Measurements from ENCODE around the gene NFX1. TPM values are rescaled to one million over a fixed set of nuclear protein-coding genes. Genes with fewer than 3 reads are reported as not detected.

Gene NFX1
- total and polyA plus RNA-seq, 9 donors: 21.9 to 28.9 (median 24.7) TPM

- Histone ChIP-seq H3K4me1 (ENCODE audit: control insufficient read depth, insufficient read depth, low read length) (peaks cover 16% of the 10 kb centered on the region), H3K27ac (ENCODE audit: low read length) (peak overlapping the region; percentile 95), H3K4me3 (ENCODE audit: low read length) (no peak overlapping the region), H3K27me3 (ENCODE audit: control insufficient read depth, insufficient read depth, low read length) (no peaks in the 10 kb centered on the region), H3K36me3 (ENCODE audit: control insufficient read depth, insufficient read depth, low read length) (peaks cover 12% of the 10 kb centered on the region), H3K9me3 (replicated peaks; ENCODE audit: control insufficient read depth, low read depth, low read length) (no peaks in the 10 kb centered on the region)
- peak; percentile 27 for DNase-seq
- WGBS (ENCODE audit: insufficient coverage): no CpG with 5 or more reads among the region's 14 CpGs
These were observed 1.4 kb upstream of the NFX1 start for GRCh38 chr9:33288828-33289483.

DNA sequence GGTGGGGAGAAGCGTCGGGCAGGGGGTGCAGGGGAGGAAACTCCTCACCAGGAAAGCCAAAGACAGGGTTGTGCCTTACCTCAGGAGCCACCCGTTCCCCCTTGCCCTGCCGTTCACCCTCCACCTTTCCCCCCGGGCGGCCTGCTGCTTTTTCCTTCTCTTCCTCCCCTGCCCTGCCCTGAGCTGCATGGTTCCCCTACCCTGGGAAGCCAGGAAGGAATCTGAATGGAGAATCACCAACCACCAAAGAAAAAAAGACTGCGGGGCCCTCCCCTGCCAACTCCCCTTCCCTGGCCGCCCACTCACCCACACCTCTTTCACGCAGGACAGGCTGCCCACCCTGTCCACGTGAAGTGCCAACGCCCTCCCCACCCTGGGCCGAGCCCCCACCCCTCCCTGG is 820 bp upstream of the NFX1 start:
- 27% methylated on average over 3 of the region's 12 CpGs for WGBS (ENCODE audit: insufficient coverage)
- peaks cover 16% of the 10 kb centered on the region for H3K4me1 ChIP-seq (ENCODE audit: control insufficient read depth, insufficient read depth, low read length)

GRCh38 chr9:33289936-33290246 is 425 bp upstream of the NFX1 start:
- Histone ChIP-seq H3K36me3 (ENCODE audit: control insufficient read depth, insufficient read depth, low read length) (peaks cover 17% of the 10 kb centered on the region), H3K4me3 (ENCODE audit: low read length) (peak overlapping the region; percentile 85), H3K4me1 (ENCODE audit: control insufficient read depth, insufficient read depth, low read length) (peaks cover 16% of the 10 kb centered on the region), H3K27me3 (ENCODE audit: control insufficient read depth, insufficient read depth, low read length) (no peaks in the 10 kb centered on the region), H3K27ac (ENCODE audit: low read length) (peak overlapping the region; percentile 95), H3K9me3 (replicated peaks; ENCODE audit: control insufficient read depth, low read depth, low read length) (no peaks in the 10 kb centered on the region)
- 0% methylated on average over 13 of the region's 14 CpGs for WGBS (ENCODE audit: insufficient coverage)
- no peak for DNase-seq

More for the DNA sequence above, 820 bp upstream of the NFX1 start:
- H3K36me3 ChIP-seq (ENCODE audit: control insufficient read depth, insufficient read depth, low read length): peaks cover 14% of the 10 kb centered on the region
- peak overlapping the region; percentile 95 for H3K27ac ChIP-seq (ENCODE audit: low read length)
- no peaks in the 10 kb centered on the region for H3K9me3 ChIP-seq (replicated peaks; ENCODE audit: control insufficient read depth, low read depth, low read length)
- no peaks in the 10 kb centered on the region for H3K27me3 ChIP-seq (ENCODE audit: control insufficient read depth, insufficient read depth, low read length)
- peak overlapping the region; percentile 85 for H3K4me3 ChIP-seq (ENCODE audit: low read length)
- DNase-seq: peak; percentile 38

- no peak for DNase-seq
- 0% methylated on average over 3 of the region's 7 CpGs for WGBS (ENCODE audit: insufficient coverage)
- H3K9me3 ChIP-seq (replicated peaks; ENCODE audit: control insufficient read depth, low read depth, low read length): no peaks in the 10 kb centered on the region
- H3K27ac ChIP-seq (ENCODE audit: low read length): peak overlapping the region; percentile 95
- H3K4me3 ChIP-seq (ENCODE audit: low read length): peak overlapping the region; percentile 85
- peaks cover 16% of the 10 kb centered on the region for H3K4me1 ChIP-seq (ENCODE audit: control insufficient read depth, insufficient read depth, low read length)
- H3K27me3 ChIP-seq (ENCODE audit: control insufficient read depth, insufficient read depth, low read length): no peaks in the 10 kb centered on the region
- H3K36me3 ChIP-seq (ENCODE audit: control insufficient read depth, insufficient read depth, low read length): peaks cover 28% of the 10 kb centered on the region
These were observed 698 bp downstream of the NFX1 start for GRCh38 chr9:33291031-33291397.

GRCh38 chr9:33291901-33292300 is 1.6 kb downstream of the NFX1 start:
- Histone ChIP-seq H3K36me3 (ENCODE audit: control insufficient read depth, insufficient read depth, low read length) (peaks cover 36% of the 10 kb centered on the region), H3K27ac (ENCODE audit: low read length) (no peak overlapping the region)

DNA sequence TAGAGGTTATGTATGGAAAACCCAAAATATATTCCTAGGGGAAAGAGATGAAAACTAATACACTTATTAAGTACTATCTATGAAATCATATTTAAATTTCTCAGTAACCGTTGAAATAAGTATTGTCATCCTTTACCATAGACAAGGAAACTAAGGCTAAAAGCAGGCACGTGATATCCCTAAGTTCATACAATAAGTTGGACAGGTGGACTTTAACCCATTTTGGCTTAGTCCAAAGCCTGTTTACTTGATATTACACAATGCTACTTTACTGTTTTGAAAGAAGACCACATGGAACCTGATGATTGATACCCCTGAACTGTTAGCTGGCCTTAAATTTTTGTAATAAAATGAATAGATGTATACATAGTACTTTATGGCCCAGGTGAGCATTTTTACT is 3.5 kb downstream of the NFX1 start:
- no CpG with 5 or more reads among the region's 2 CpGs for WGBS (ENCODE audit: insufficient coverage)
- Histone ChIP-seq H3K27ac (ENCODE audit: low read length) (no peak overlapping the region), H3K4me1 (ENCODE audit: control insufficient read depth, insufficient read depth, low read length) (peaks cover 12% of the 10 kb centered on the region), H3K9me3 (replicated peaks; ENCODE audit: control insufficient read depth, low read depth, low read length) (no peaks in the 10 kb centered on the region), H3K27me3 (ENCODE audit: control insufficient read depth, insufficient read depth, low read length) (no peaks in the 10 kb centered on the region), H3K4me3 (ENCODE audit: low read length) (no peak overlapping the region), H3K36me3 (ENCODE audit: control insufficient read depth, insufficient read depth, low read length) (peaks cover 50% of the 10 kb centered on the region)
- no peak for DNase-seq

More at GRCh38 chr9:33291901-33292300, 1.6 kb downstream of the NFX1 start:
- no peak overlapping the region for H3K4me3 ChIP-seq (ENCODE audit: low read length)
- peaks cover 16% of the 10 kb centered on the region for H3K4me1 ChIP-seq (ENCODE audit: control insufficient read depth, insufficient read depth, low read length)
- H3K9me3 ChIP-seq (replicated peaks; ENCODE audit: control insufficient read depth, low read depth, low read length): no peaks in the 10 kb centered on the region
- WGBS (ENCODE audit: insufficient coverage): 100% methylated on average over 1 of the region's 5 CpGs
- H3K27me3 ChIP-seq (ENCODE audit: control insufficient read depth, insufficient read depth, low read length): no peaks in the 10 kb centered on the region
- no peak for DNase-seq

- DNase-seq: no peak
- peaks cover 6% of the 10 kb centered on the region for H3K4me1 ChIP-seq (ENCODE audit: control insufficient read depth, insufficient read depth, low read length)
- H3K9me3 ChIP-seq (replicated peaks; ENCODE audit: control insufficient read depth, low read depth, low read length): no peaks in the 10 kb centered on the region
- H3K27me3 ChIP-seq (ENCODE audit: control insufficient read depth, insufficient read depth, low read length): no peaks in the 10 kb centered on the region
- H3K36me3 ChIP-seq (ENCODE audit: control insufficient read depth, insufficient read depth, low read length): peaks cover 55% of the 10 kb centered on the region
- no peak overlapping the region for H3K4me3 ChIP-seq (ENCODE audit: low read length)
- 90% methylated on average over 8 of the region's 12 CpGs for WGBS (ENCODE audit: insufficient coverage)
- no peak overlapping the region for H3K27ac ChIP-seq (ENCODE audit: low read length)
These were observed 4.5 kb downstream of the NFX1 start for GRCh38 chr9:33294670-33295432.

DNA sequence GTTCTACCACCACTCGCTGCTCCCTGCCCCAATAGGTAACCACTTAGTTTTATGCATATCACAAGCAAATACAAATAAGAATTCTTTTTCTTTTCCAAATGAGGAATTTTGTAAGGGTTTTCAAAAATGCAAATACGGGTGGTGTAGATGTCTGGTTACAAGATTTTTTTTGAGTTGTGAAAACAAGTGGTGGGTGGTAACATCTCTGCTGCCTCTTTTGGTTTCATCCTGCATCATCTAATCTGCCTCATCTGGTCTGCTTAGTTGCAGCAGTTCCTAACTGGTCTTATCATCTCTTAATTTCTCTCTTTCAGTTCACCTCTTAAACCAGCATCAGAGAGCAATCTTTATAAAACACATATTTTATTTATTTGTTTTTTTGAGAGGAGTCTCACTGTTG is 5.3 kb downstream of the NFX1 start:
- no peak for DNase-seq
- WGBS (ENCODE audit: insufficient coverage): no CpG with 5 or more reads among the region's 2 CpGs
- H3K4me1 ChIP-seq (ENCODE audit: control insufficient read depth, insufficient read depth, low read length): peaks cover 6% of the 10 kb centered on the region
- no peaks in the 10 kb centered on the region for H3K9me3 ChIP-seq (replicated peaks; ENCODE audit: control insufficient read depth, low read depth, low read length)
- peaks cover 55% of the 10 kb centered on the region for H3K36me3 ChIP-seq (ENCODE audit: control insufficient read depth, insufficient read depth, low read length)
- H3K27ac ChIP-seq (ENCODE audit: low read length): no peak overlapping the region
- no peaks in the 10 kb centered on the region for H3K27me3 ChIP-seq (ENCODE audit: control insufficient read depth, insufficient read depth, low read length)
- H3K4me3 ChIP-seq (ENCODE audit: low read length): no peak overlapping the region

- WGBS (ENCODE audit: insufficient coverage): no CpG with 5 or more reads among the region's 1 CpG
- Histone ChIP-seq H3K27me3 (ENCODE audit: control insufficient read depth, insufficient read depth, low read length) (no peaks in the 10 kb centered on the region), H3K4me3 (ENCODE audit: low read length) (no peak overlapping the region), H3K4me1 (ENCODE audit: control insufficient read depth, insufficient read depth, low read length) (no peaks in the 10 kb centered on the region), H3K9me3 (replicated peaks; ENCODE audit: control insufficient read depth, low read depth, low read length) (no peaks in the 10 kb centered on the region), H3K36me3 (ENCODE audit: control insufficient read depth, insufficient read depth, low read length) (peaks cover 61% of the 10 kb centered on the region), H3K27ac (ENCODE audit: low read length) (peak overlapping the region; percentile 23)
- peak; percentile 84 for DNase-seq
These were observed 7.1 kb downstream of the NFX1 start for GRCh38 chr9:33297432-33297831.

DNA sequence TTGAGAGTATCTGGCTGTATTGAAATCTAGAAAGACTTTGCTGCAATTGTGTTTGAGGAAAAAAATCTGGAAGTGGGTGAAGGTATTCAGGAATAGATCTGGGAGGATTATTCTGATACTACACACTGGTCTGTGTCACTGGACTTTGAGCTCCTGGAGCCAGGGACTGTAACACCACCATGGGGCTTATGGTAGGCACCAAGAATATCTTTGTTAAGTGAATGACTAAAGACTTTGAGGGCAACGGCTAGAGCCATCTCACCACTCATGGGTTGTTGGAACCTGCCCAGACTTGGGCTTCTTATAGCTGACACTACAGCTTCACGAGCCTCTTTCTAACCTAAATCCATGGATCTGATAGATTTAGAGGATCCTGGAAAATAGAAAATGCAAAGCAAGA is 10.2 kb downstream of the NFX1 start:
- Histone ChIP-seq H3K27ac (ENCODE audit: low read length) (no peak overlapping the region), H3K27me3 (ENCODE audit: control insufficient read depth, insufficient read depth, low read length) (no peaks in the 10 kb centered on the region), H3K36me3 (ENCODE audit: control insufficient read depth, insufficient read depth, low read length) (peaks cover 66% of the 10 kb centered on the region), H3K4me3 (ENCODE audit: low read length) (no peak overlapping the region), H3K4me1 (ENCODE audit: control insufficient read depth, insufficient read depth, low read length) (no peaks in the 10 kb centered on the region), H3K9me3 (replicated peaks; ENCODE audit: control insufficient read depth, low read depth, low read length) (no peaks in the 10 kb centered on the region)
- DNase-seq: no peak
- WGBS (ENCODE audit: insufficient coverage): no CpG with 5 or more reads among the region's 2 CpGs

Data from muscle of leg (tissue), 11 donors.